GM15510 (cell line): ENCODE results near the gene HOXB6.

ENCODE experiments used
- POLR2A ChIP-seq: IDR thresholded peaks from 3 replicates; pipeline ENCODE4 v1.6.1; 2011; ENCODE audit warnings: borderline replicate concordance; ENCODE audit not compliant: insufficient read length; ENCODE audit errors: extremely low read depth

HOXB6 gene

DNA sequence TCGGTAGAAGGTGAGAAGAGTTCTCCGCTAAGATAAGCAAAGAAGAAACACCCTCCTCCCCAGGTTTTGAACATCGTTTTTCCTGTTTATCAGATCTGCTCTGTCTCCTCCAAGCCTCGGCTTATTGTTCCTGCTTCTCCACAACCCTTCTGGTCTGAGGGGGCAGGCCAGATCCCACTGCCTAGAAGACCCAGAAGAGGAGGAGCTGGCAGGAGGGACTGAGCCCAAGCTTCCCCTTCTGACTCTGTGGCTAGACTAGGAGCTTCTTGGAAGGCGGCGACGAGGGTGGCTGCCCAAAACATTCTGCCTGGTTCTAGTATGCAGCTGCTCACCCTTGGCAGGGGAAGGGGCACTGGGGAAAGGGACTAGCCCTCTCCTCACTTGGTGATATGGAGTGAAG lies 6.0 kb downstream of the HOXB6 start:
- TF ChIP-seq POLR2A: no peak

DNA sequence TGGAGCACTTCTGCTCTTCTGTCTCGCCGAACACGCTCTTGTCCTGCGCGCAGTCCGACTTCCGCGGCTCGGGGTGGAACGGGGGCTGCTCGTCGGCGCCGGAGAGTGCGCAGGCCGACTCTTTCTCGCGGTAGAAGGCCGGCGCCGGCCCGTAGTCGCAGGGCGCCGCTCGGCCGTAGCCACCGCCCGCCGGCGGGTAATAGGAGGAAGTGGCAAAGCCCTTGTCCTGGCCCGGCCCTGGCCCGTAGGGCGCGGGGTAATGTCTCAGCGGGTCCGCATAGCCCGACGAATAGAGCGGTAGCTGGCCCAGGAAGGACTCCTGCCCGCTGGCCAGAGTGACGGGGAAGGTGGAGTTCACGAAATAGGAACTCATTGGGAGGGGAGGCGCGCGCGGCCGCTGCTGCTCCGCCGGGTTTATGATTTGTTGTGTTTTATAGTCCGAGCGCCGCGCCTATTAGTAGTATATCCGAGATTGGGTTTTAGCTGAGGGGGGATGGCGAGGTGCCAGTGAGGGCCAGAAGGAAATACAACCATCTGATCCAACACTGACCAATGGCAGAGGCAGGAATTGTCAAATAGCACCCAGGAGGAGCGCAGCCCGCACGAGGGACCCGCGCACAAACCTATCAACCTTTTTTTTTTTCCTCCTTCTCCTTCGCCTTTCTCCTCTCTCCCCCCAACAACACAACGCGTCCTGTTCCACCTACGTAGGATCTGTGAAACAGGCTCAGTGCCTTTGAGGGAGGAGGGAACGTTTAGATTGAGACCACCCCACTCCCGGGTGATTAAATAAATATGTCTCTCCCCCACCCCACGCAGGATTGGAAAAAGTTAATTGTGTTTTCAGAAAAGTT lies 6.8 kb downstream of the HOXB6 start:
- no peak for TF ChIP-seq POLR2A

DNA sequence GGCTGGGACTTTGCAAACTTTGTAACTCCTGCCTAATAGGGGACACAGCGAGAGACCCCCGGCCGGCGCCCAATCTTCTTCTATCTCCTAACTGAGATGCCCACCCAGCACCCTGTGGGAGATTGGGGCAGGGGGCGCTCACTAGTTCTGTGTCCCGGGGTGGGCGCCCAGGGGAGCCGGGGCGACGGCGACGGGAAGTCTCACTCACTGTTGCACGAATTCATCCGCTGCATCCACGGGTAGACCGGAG lies 7.3 kb downstream of the HOXB6 start:
- no peak for TF ChIP-seq POLR2A

GRCh38 chr17:48596735-48597527 lies 7.9 kb downstream of the HOXB6 start:
- no peak for TF ChIP-seq POLR2A

DNA sequence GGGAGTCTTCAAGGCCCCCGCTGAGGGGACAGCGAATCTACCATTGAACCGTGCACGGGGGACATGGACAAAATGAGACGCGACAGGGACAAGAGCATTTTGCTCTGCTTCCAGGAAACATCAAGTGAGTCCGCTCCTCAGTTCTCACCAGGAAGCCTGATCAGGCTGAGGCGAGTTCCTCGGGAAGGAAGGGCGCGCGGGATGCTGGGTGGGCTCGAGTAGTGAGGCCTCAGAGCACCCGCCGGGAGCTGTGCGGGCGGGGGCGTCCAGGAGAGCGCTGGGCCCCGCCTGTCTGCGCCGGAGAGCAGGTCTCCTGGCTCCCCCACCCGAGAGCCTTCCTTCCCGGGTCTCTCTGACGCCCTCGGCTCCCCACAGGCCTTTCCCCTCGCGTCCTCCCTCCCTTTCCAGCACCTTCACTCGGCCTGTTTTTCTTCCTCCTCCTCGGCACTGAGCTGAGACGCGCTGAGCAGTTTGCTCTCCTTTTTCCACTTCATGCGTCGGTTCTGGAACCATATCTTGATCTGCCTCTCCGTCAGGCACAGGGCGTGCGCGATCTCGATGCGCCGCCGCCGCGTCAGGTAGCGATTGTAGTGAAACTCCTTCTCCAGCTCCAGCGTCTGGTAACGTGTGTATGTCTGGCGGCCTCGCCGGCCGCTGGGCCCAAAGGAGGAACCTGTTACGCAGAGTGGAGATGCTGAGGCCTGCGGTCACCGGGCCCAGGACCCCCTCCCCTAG lies 8.6 kb downstream of the HOXB6 start:
- no peak for TF ChIP-seq POLR2A

GRCh38 chr17:48595278-48595999 lies 9.3 kb downstream of the HOXB6 start:
- no peak for TF ChIP-seq POLR2A

DNA sequence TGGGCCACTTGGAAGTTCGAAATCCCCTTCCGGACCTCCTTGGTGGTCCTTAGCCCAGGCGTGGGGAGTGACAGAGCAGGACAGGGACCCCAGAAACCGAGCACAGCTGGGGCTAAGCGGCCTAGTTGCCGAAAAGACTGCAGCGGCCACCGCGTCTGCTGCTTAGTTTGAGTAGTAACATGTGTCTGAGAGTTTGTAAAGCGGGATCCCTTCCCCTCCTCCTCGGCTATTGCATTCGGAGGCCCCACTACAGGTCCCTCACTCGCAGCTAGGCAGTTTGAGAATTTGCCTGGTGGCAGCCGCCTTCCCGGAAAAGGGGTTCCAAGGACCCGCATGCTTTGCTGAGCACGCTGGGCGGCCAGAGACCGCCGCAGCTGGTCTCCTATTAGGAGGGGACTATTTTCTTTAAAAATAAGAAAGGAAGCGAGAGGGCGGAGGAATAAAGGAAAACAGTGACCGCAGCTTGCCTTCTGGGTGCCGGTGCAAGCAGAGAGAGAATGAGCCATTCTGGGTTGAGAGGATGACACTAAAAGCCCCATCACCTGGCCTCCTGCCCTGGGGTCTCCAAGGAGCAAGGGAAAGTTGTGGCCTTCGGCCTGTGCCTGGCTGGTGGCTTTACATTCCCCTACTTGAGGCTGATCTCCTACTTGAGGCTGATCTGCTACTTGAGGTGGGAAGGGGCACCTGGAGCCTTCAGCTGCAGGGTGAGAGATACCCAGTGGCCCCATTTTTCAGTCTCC lies 10.1 kb downstream of the HOXB6 start:
- no peak for TF ChIP-seq POLR2A

GRCh38 chr17:48593840-48594537 lies 10.8 kb downstream of the HOXB6 start:
- TF ChIP-seq POLR2A: no peak

GRCh38 chr17:48593126-48593829 lies 11.5 kb downstream of the HOXB6 start, which contains the start of gene HOXB5:
TSS of gene HOXB5 (minus strand) at chr17:48593779. CDS start at chr17:48593682, 97 bp downstream.
- TF ChIP-seq POLR2A: no peak

GRCh38 chr17:48592577-48592976 lies 12.2 kb downstream of the HOXB6 start:
- TF ChIP-seq POLR2A: no peak

DNA sequence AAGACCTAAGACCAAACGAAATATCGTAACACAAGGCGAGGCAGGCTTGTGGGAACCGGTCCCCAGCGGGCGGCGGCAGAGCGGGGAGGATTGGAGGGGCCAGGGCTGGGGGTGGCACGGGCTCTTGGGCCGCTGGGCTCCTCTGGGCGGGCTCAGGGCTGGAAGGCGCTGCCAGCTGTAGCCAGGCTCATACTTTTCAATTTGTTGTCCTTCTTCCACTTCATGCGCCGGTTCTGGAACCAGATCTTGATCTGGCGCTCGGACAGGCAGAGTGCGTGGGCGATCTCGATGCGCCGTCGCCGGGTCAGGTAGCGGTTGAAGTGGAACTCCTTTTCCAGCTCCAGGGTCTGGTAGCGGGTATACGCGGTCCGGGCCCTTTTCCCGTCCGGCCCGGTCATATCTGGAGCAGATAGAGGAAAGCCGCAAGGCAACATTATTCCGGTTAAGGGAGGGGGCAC lies 12.7 kb downstream of the HOXB6 start:
- TF ChIP-seq POLR2A: no peak

DNA sequence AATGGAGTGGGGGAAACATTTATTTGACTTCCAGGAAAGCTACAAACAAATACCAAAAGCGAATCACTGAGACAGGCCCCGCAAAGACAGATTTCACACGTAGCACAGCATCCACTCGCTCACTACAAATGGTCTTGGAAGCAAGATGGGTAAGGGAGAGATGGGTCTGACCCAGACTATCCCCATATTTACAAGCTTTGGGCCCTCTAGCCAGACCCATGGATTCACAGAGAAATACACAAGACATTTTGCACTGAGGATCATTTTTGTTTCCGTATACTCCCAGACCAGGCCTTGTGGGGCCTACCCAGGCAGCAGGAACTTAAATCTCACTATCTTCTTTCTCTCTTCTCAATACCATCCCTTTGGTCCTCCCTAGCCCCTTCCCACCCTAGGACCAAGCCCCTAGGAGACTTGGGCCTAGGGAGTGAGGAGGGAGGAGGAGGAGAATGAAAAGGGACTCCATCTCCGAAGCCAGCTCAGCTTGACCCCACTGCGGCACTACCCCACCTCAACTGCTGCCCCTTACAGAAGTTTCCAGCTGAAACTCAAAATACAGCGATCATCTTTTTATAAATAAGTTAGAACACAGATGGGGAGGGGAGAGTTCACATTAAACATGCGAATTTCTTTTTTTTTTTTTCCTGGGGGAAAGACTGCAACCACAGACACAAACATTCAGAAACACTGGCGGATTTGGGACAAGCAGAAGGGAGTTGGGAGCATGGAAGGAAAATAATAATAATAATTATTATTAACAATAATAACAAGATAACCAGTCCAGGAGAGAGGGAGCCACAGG lies 13.3 kb downstream of the HOXB6 start:
- TF ChIP-seq POLR2A: no peak

- TF ChIP-seq POLR2A: no peak
These were observed 14.1 kb downstream of the HOXB6 start for GRCh38 chr17:48590607-48591161.
